Activated T-cell treated with anti-CD3 and anti-CD28 coated beads for 1 hour (primary cell): ENCODE data around the gene PEX13.

ENCODE experiments used
- DNase-seq: peaks from one replicate; pipeline ENCODE4 v3.0.0-alpha.2; 2020; ENCODE audit warnings: low read depth

PEX13 gene

GRCh38 chr2:61065714-61066709 lies 48.5 kb downstream of the PEX13 start, which contains the start of gene SANBR:
TSS of gene SANBR (plus strand) at chr2:61065871. CDS start at chr2:61070351, 4,480 bp downstream.
- peak; percentile 70 for DNase-seq

GRCh38 chr2:61074100-61074499 lies 56.6 kb downstream of the PEX13 start:
- no peak for DNase-seq

DNA sequence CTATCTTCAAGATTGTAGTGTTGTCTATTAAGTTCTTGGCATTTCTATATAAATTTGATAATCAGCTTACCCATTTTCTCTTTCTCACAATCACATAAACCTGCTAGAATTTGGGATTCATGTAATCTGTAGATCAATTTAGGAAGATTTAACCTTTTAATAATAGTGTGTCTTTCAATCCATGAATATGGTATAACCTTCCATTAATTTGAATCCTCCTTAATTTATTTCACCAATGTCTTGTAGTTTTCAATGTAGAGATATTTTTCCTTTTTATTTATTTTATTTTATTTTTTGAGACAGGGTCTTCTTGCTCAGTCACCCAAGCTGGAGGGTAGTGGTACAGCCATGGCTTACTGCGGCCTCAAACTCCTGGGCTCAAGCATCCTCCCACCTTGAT lies 68.4 kb downstream of the PEX13 start:
- DNase-seq: no peak

- no peak for DNase-seq
Observed at GRCh38 chr2:61089797-61090196, 72.3 kb downstream of the PEX13 start.

- DNase-seq: no peak
Observed at GRCh38 chr2:61090386-61090921, 72.9 kb downstream of the PEX13 start.

GRCh38 chr2:61091485-61091884 lies 74.0 kb downstream of the PEX13 start:
- DNase-seq: no peak

DNA sequence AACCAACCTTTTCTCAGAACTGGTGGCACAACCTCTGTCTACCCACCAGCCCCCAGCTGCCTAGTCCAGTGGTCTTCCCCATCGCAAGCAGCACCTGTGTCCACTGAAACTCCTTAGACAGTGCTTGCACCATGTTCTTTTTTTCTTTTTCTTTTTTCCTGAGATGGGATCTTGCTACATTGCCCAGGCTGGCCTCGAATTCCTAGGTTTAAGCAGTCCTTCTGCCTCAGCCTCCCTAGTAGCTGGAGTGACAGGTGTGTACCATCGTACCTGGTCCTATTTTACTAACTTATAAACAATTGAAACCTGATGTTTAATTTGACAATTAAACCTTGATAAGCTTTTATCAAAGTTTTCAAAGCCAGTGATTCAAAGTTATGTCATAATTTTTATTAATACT lies 78.9 kb downstream of the PEX13 start:
- no peak for DNase-seq

DNA sequence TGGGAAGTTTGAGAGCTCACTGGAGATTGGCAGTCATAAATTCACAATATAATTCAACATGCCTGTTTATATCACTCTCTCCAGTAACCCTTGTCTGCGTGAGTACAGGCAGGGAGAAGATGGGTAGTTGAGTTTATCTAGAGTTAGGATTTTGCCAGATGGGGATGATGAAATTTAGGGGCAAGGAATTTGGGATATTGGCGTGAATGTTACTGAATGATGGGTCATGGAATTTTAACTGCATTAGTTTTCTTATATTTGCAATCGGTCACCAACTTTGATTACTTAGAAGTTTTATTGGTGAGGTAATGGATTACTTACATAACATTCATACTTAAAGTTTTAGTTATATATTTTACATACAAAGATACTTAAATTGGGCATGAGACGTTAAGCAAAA lies 83.3 kb downstream of the PEX13 start:
- DNase-seq: no peak
